ENCODE data around the gene FGFBP3.
A peak's percentile ranks its signal among the peaks of the same experiment; 100 is the strongest.

FGFBP3 gene, protein sequence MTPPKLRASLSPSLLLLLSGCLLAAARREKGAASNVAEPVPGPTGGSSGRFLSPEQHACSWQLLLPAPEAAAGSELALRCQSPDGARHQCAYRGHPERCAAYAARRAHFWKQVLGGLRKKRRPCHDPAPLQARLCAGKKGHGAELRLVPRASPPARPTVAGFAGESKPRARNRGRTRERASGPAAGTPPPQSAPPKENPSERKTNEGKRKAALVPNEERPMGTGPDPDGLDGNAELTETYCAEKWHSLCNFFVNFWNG
- 1.3 to 3.8 (median 2.2) reads per million in 9 experiments for total RNA-seq

DNA sequence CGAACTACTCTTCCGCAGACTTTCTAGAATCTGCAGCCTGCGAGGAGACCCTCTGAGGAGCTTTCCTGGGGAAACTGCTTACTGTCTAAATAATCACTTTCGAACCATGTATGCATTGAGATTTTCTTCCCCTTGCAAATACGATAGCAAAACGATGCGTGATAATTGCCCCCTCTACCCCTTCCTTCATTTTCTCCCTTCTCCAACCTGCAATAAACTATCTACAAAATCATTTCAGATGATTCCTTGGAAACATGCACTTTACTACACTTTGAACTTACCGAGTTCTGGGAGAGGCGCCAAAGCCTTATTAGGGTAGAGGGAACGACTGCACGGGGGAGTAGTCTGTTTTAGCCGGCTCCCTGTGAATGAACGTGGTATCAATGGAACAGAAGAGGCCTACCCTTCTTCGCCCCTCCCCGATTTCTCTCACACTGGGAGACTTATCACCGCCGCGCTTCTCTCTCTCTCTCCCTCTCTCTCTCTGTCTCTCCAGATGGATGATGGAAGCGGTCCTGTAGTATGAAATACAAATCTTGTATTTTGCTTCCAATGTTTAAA is at the start of gene FGFBP3:
FGFBP3 (minus strand) TSS at position 370 of the 561 bp plus-strand sequence. CDS start 517 bp downstream, outside the sequence.
- peaks cover 11% of the 10 kb centered on the region for H3K36me3 Mint-ChIP-seq (ENCODE audit: insufficient read depth)
- DNase-seq (peak in 1 of 3 experiments; percentile 18), ATAC-seq (replicated peaks) (peak; percentile 14)

DNA sequence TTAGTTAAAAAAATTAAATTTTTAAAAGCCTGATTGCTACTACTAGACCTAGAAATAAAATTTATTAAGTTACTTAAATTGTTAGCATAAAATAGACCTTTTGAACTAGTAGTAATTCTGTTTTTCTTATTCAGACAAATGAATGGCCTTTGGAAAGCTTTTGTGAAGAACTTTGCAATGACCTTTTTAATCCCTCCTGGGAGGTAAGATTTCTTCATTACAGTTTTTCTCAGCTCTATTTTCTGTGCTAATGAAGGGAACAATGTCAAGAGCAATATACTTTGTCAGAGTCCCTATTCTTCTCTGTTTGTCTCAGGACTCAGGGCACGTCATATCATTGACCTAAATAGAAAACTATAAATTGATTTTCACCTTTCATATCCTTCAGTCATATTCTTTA is 47.8 kb upstream of the FGFBP3 start:
- H3K36me3 Mint-ChIP-seq (ENCODE audit: insufficient read depth) = peaks cover 80% of the 10 kb centered on the region
- no peak overlapping the region for H3K27ac Mint-ChIP-seq
- no peak for DNase-seq
- no peaks in the 10 kb centered on the region for H3K9me3 Mint-ChIP-seq
- H3K4me3 Mint-ChIP-seq = no peak overlapping the region
- H3K4me1 Mint-ChIP-seq (ENCODE audit: low read depth in 2 of 2) = peaks cover 0 to 3% of the 10 kb centered on the region in 2 donors
- no peaks in the 10 kb centered on the region for H3K27me3 Mint-ChIP-seq
- ATAC-seq (replicated peaks) = no peak

More for the DNA sequence above, at the start of gene FGFBP3:
- H3K4me1 Mint-ChIP-seq (ENCODE audit: low read depth in 2 of 2) = peaks cover 19 to 27% of the 10 kb centered on the region in 2 donors
- H3K4me3 Mint-ChIP-seq = peak within 1 kb of the TSS; percentile 93 to 96
- peaks cover 0 to 8% of the 10 kb centered on the region in 2 donors for H3K27me3 Mint-ChIP-seq
- no peaks in the 10 kb centered on the region for H3K9me3 Mint-ChIP-seq
- peak within 1 kb of the TSS; percentile 75 to 93 for H3K27ac Mint-ChIP-seq

DNA sequence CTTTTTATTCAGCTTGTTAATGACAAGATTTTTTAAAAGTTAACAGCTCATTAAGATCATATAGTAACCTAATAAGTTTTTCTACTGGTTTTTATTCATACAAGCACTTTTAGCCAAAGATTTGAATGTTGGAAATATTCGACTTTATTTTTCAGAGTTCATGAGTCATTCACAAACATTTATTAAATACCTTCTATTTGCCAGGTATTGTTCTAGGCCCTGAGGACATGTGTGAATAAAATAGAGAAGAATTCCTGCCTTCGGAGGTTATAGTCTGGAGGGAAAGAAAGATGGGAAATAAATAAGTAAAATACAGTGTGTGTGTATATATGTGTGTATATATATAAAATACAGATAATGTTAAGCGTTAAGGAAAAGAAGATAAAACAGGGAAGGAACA is 45.8 kb upstream of the FGFBP3 start:
- Mint-ChIP-seq H3K27ac (no peak overlapping the region), H3K27me3 (no peaks in the 10 kb centered on the region), H3K9me3 (no peaks in the 10 kb centered on the region), H3K4me1 (ENCODE audit: low read depth in 2 of 2) (peaks cover 0 to 3% of the 10 kb centered on the region in 2 donors), H3K36me3 (ENCODE audit: insufficient read depth) (peaks cover 89% of the 10 kb centered on the region), H3K4me3 (no peak overlapping the region)
- ATAC-seq (replicated peaks) (no peak), DNase-seq (no peak)

DNA sequence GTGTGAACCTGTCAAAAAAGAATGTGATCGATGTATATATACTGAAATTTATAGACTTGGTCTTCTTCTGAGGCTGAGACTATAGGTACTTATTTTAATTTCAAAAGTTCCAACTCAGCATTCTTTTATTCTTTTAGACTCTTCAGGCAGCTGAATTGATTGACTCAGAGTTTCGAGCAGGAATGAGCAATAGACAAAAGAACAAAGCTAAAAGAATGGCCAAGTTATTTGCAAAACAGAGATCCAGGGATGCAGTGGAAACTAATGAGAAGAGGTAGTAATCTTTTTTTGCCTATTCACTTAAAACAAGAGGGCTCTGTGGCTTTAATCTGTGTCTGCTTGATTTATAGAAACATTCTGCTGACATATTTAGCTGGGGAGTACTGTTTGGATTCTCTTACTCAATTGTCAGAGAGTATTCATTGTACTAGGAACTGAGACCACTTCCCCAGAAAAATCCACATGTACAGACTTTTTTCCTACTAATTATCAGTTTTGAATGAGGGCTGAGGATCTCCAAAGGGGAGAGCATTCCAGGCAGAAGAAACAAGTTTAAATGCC is 44.4 kb upstream of the FGFBP3 start:
- H3K27ac Mint-ChIP-seq = no peak overlapping the region
- DNase-seq (no peak), ATAC-seq (replicated peaks) (no peak)
- no peaks in the 10 kb centered on the region for H3K9me3 Mint-ChIP-seq
- no peaks in the 10 kb centered on the region for H3K4me1 Mint-ChIP-seq (ENCODE audit: low read depth in 2 of 2)
- no peaks in the 10 kb centered on the region for H3K27me3 Mint-ChIP-seq
- no peak overlapping the region for H3K4me3 Mint-ChIP-seq
- H3K36me3 Mint-ChIP-seq (ENCODE audit: insufficient read depth) = peaks cover 75% of the 10 kb centered on the region

DNA sequence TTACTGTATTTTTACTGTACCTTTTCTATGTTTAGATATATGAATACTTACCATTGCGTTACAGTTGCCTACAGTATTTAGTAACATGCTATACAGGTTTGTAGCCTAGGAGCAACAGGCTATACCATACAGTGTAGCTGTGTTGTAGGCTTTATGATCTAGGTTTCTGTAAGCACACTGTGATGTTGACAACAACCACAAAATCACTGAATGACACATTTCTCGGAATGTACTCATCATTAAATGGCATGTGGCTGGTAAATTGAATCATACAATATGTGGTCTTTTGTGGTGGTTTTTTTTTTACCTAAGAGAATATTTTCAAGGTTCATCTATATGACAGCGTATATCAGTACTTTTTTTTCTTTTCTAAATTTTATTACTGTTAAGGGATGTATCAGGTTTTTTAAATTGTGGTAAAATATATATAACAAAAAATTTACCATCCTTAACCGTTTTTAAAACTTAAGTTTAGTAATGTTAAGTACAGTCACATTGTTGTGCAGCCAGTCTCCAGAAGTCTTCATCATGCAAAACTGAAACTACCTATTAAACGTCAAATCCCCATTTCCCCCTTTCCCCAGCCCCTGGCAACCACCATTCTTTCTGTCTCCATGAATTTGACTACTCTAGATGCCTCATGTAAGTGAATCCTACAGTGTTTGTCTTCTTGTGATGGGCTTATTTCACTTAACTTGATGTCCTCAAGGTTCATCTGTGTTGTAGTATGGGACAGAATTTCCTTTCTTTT is 35.8 kb upstream of the FGFBP3 start:
- Mint-ChIP-seq H3K27me3 (no peaks in the 10 kb centered on the region), H3K36me3 (ENCODE audit: insufficient read depth) (peaks cover 56% of the 10 kb centered on the region), H3K4me1 (ENCODE audit: low read depth in 2 of 2) (peaks cover 4 to 18% of the 10 kb centered on the region in 2 donors), H3K4me3 (no peak overlapping the region), H3K9me3 (no peaks in the 10 kb centered on the region), H3K27ac (no peak overlapping the region)
- no peak for DNase-seq
- ATAC-seq (replicated peaks) = peak; percentile 58

DNA sequence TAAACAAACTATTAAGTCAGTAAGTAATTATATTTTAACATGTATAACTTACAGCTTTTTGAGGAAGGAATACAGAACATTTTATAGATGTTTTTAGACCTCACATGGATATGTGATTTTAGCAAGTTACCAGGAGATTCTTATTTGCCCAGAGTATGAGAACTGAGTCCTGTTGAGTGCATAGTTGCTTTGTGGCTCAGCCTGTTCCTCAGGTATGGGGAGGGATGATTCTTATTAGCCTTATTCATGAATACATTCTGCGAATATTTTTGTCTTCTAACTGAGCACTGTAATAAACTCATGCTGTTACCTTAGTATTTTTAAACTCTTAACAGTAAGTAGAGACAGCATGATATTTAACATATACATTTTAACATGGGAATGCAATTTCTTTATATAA is 32.1 kb upstream of the FGFBP3 start:
- ATAC-seq (replicated peaks) (no peak), DNase-seq (no peak)
- Mint-ChIP-seq H3K27ac (no peak overlapping the region), H3K4me1 (ENCODE audit: low read depth in 2 of 2) (peaks cover 14 to 30% of the 10 kb centered on the region in 2 donors), H3K27me3 (no peaks in the 10 kb centered on the region), H3K36me3 (ENCODE audit: insufficient read depth) (peaks cover 66% of the 10 kb centered on the region), H3K9me3 (no peaks in the 10 kb centered on the region), H3K4me3 (no peak overlapping the region)

DNA sequence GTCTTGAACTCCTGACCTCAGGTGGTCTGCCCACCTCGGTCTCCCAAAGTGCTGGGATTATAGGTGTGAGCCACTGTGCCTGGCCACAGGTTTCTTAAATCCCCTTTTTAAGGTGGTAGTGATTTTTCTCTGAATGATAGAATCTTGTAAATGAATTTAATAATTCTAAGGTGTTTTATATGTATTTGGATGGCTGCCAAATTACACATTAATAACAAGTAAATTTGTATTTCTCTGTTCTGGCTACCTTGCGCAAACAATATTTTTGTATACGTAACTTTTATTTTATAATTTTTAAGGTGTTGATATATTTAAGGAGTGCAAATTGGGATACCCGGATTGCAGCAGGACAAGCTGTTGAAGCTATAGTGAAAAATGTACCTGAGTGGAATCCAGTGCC is 30.4 kb upstream of the FGFBP3 start:
- H3K27ac Mint-ChIP-seq = no peak overlapping the region
- peaks cover 16 to 28% of the 10 kb centered on the region in 2 donors for H3K4me1 Mint-ChIP-seq (ENCODE audit: low read depth in 2 of 2)
- H3K4me3 Mint-ChIP-seq = no peak overlapping the region
- no peaks in the 10 kb centered on the region for H3K27me3 Mint-ChIP-seq
- no peak for ATAC-seq (replicated peaks)
- H3K36me3 Mint-ChIP-seq (ENCODE audit: insufficient read depth) = peaks cover 62% of the 10 kb centered on the region
- no peak for DNase-seq
- H3K9me3 Mint-ChIP-seq = no peaks in the 10 kb centered on the region

DNA sequence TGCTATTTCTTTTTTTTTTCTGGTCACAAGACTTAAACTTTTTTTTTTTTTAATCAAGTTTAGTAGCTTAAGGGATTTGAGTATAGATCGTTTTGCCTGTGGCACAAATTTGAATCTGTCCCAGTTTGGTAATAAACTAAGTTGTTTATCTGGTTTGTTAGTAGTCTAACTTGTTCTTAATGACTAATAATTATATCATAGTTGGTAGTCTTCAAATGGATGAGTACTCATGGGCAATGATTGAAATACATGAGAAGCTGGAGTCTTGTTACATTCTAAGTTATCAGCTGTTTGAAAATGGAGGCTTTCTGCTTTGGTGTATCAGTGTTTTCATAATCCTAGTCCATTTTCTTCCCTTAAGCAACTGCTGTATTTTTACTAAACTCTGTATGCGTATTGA is 26.6 kb upstream of the FGFBP3 start:
- Mint-ChIP-seq H3K9me3 (no peaks in the 10 kb centered on the region), H3K4me3 (no peak overlapping the region), H3K36me3 (ENCODE audit: insufficient read depth) (peaks cover 30% of the 10 kb centered on the region), H3K27me3 (no peaks in the 10 kb centered on the region), H3K27ac (peak overlapping the region in 1 of 2 donors; percentile 19), H3K4me1 (ENCODE audit: low read depth in 2 of 2) (peaks cover 37 to 55% of the 10 kb centered on the region in 2 donors)
- ATAC-seq (replicated peaks) (no peak), DNase-seq (no peak)

DNA sequence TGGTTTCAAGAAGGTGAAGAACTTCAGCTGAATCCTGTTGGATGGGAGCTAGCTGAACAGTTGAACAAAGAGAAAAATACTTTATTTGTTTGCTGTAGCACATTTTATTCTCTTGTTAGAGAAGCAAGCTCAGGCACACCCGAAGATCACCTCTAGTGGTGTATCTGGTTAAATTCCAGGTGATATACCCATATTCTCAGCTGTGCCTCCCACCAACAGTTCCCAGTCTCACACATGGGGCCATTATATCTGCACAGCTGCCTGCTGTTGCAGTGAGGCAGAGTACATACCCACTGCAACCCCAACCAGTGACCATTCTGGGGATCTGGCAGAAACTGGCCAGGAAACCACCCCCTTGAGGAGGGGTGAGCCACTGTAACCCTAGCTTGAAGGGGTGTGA is 23.5 kb upstream of the FGFBP3 start:
- no peak overlapping the region for H3K4me3 Mint-ChIP-seq
- H3K27ac Mint-ChIP-seq = no peak overlapping the region
- H3K27me3 Mint-ChIP-seq = no peaks in the 10 kb centered on the region
- peaks cover 29 to 50% of the 10 kb centered on the region in 2 donors for H3K4me1 Mint-ChIP-seq (ENCODE audit: low read depth in 2 of 2)
- no peak for DNase-seq
- peak; percentile 40 for ATAC-seq (replicated peaks)
- H3K9me3 Mint-ChIP-seq = no peaks in the 10 kb centered on the region
- H3K36me3 Mint-ChIP-seq (ENCODE audit: insufficient read depth) = peaks cover 22% of the 10 kb centered on the region

DNA sequence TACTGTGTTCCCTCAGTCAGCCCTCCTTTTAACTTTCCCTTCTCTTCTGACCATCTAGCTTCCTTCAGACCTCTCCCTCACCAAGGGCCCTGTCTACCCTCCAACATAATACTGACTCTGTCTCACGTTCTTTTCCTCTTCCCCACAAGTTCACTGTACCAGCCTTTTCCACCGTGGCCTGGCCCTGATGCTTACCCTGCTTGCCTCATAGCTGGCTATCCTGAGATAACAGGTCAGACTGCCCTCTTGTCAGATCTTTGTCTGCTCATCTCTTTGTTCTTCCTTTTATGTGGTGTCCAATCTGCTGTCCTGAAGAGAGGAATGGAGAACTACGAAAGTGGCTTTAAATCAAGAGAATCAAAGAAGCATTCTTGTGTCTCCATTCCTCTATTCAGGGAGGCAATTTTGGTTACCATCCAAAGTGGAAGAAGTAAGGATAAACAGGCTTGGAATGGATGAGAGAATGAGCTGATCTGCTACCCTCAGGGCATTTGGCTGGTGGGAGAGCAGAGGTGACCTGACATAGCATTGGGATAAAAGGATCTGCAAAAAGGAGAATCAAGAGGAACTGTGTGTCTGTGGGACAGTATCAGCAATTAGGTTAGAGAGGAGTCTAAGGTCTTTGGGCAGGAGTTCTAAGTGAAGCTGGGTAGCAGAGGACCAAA is 22.4 kb upstream of the FGFBP3 start:
- no peaks in the 10 kb centered on the region for H3K9me3 Mint-ChIP-seq
- no peak overlapping the region for H3K4me3 Mint-ChIP-seq
- H3K36me3 Mint-ChIP-seq (ENCODE audit: insufficient read depth) = peaks cover 11% of the 10 kb centered on the region
- H3K27ac Mint-ChIP-seq = peak overlapping the region; percentile 3 to 68
- no peak for DNase-seq
- H3K4me1 Mint-ChIP-seq (ENCODE audit: low read depth in 2 of 2) = peaks cover 31 to 54% of the 10 kb centered on the region in 2 donors
- no peak for ATAC-seq (replicated peaks)
- no peaks in the 10 kb centered on the region for H3K27me3 Mint-ChIP-seq

DNA sequence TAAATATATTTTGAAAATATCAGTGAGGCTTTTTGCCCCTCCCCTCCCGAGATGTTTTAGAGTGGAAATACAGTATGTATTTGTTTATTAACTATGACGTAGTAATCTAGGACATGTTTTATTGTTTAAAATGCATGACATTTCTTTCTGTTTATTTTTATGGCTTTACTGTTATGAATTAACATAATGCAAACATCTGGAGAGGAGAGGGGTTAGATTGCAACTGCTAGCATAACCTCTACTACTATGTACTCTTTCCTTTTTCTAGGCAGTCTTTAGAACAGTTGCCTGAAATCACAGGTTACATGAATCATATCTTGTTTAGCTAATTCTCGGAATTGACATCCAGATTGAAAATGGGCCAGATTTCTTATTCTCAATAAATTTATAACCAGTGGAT is 21.7 kb upstream of the FGFBP3 start:
- ATAC-seq (replicated peaks) (no peak), DNase-seq (no peak)
- no peak overlapping the region for H3K27ac Mint-ChIP-seq
- no peaks in the 10 kb centered on the region for H3K9me3 Mint-ChIP-seq
- H3K27me3 Mint-ChIP-seq = no peaks in the 10 kb centered on the region
- H3K36me3 Mint-ChIP-seq (ENCODE audit: insufficient read depth) = peaks cover 10% of the 10 kb centered on the region
- H3K4me1 Mint-ChIP-seq (ENCODE audit: low read depth in 2 of 2) = peaks cover 33 to 54% of the 10 kb centered on the region in 2 donors
- no peak overlapping the region for H3K4me3 Mint-ChIP-seq

DNA sequence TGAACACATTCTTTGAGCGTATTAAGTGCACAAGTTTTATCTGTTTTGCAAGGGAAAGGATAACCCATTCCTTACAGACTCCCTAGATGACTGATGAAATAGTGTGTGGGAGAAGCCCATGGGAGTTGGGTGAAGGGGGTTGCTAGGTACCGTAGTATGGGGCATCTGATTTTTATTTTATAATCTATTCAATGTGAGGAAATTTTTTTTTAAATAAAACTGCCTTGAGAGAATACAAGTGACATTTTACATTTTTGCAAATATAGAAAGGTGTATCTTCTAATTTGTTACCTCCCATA is 15.7 kb upstream of the FGFBP3 start:
- Mint-ChIP-seq H3K27ac (peak overlapping the region in 1 of 2 donors; percentile 98), H3K9me3 (no peaks in the 10 kb centered on the region), H3K4me1 (ENCODE audit: low read depth in 2 of 2) (peaks cover 21 to 39% of the 10 kb centered on the region in 2 donors), H3K27me3 (no peaks in the 10 kb centered on the region), H3K4me3 (peak overlapping the region; percentile 91 to 94), H3K36me3 (ENCODE audit: insufficient read depth) (peaks cover 12% of the 10 kb centered on the region)
- DNase-seq (no peak), ATAC-seq (replicated peaks) (no peak)

Measured in effector memory CD8-positive, alpha-beta T cell (primary cell).